Measurements from ENCODE around the gene UBXN2A.
"Not testable (repeated sequence)": the region's sequence is repeated elsewhere in the genome, so short reads cannot be mapped to it uniquely, and the experiment has no call there.

UBXN2A gene

DNA sequence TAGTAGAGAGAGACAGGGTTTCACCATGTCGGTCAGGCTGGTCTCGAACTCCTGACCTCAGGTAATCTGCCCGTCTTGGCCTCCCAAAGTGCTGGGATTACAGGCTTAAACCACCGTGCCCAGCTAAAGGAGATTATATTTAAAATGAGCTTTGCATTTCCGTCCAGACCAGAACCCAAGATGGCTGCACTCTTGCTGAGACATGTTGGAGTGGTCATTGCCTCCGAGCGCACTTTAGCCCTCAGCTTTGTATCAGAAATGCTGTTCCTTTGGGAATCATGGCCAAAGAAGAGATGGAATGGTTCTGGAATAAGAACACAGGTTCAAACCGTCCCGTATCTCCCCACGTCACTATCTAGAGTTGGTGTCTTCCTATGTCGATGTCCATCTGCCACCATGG, 3.4 kb downstream of the UBXN2A start:
- DNase-seq: no peak

DNA sequence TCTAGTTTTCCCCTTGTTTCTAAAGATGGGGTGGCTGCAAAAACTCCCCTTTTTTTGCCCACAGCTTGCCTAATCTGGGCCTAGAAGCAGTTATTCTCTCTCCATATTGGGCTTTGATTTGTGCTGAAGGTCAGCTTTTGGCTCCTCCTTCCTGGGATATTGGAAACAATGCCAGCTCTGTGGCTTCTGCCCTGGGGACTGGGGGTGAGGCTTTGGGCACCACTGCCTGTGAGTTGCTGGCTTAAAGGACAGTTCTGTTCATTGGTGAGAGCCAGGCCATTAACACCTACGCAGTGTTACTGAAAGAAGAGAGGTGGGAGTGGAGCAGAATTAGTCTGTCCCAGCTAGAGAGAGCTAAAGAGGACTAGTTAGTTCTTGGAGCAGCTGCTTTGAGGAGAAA, 4.3 kb downstream of the UBXN2A start:
- no peak for DNase-seq

GRCh38 chr2:23944976-23945375, 4.7 kb downstream of the UBXN2A start:
- DNase-seq: no peak

GRCh38 chr2:23947350-23947749, 7.1 kb downstream of the UBXN2A start:
- DNase-seq: no peak

- DNase-seq: not testable (repeated sequence)
Measured at GRCh38 chr2:23952558-23952957, 12.3 kb downstream of the UBXN2A start.

DNA sequence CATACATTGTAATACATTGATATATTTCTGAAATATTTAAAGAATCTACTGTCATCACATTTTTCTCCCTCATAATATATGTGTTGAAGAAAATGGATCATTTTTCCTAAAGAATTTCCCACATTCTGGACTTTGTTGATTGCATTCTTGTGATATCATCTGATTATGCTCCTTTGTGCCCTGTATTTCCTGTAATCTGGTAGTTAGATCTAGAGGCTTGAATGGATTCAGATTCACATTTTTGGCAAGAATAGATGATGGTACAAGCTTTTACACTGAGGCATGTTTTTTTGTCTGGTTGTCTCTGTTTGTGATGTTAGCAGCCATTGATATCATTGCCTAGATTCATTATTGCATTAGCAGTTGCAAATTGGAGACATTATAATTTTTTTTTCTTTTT, 13.4 kb downstream of the UBXN2A start:
- DNase-seq: no peak

DNA sequence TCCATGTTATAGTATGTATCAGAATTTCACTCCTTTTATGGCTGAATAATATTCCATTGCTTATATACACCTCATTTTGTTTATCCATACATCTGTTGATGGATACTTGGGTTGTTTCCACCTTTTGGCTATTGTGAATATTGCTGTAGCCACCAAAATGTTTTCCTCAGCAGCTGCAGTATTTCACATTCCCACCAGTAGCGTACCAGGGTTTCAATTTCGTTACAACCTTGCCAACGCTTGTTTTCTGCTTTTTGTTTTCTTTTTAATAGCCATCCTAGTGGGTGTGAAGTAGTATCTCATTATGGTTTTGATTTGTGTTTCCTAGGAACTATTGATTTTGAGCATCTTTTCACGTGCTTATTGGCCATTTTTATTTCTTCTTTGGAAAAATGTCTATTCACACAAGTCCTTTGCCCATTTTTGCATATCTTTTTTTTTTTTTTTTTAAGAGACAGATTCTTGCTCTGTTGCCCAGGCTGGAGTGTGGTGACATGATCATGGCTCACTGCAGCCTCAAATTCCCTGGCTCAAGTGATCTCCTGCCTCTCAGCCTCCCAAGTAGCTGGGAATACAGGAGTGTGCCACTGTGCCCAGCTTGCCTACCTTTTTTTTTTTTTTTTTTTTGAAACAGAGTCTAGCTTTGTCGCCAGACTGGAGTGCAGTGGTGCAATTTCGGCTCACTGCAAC, 14.2 kb downstream of the UBXN2A start:
- peak; percentile 6 for DNase-seq

DNA sequence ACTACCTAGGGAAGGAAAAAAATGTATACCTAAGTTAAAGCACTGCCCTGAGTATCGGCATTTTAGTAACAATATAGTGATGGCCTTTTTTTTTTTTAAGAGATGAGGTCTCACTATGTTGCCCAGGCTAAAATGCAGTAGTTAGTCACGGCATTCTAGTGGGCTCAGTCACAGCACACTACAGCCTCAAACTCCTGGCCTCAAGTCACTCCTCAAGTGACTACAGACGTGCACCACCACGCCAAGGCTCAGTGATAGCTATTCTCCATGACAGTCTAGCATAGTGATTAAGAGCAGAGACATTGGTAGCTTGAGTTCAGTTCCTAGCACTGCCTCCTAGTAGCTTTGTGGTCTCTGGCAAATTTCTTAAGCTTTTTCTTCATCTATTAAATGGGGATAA, 27.6 kb downstream of the UBXN2A start:
- no peak for DNase-seq

- DNase-seq: no peak
Measured at GRCh38 chr2:23976883-23977282, 36.6 kb downstream of the UBXN2A start.

DNA sequence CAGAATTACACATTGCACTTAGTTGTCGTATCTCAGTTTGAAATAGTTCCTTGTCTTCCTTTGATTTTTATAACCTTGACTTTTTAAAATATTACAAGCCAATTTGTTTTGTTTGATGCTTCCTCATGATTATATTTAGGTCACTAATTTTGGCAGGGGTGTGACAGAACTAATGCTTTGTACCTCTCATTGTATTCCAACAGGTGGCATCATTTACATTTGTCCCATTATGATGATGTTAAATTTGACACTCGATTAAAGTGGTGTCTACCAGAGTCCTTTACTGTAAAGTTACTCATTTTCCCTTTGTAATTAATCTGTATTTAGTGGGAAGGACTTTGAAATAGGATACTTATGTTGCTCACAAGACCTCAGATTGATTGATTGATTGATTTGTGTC, 48.1 kb downstream of the UBXN2A start:
- peak; percentile 54 for DNase-seq

GRCh38 chr2:23992931-23993330, 52.7 kb downstream of the UBXN2A start:
- no peak for DNase-seq

GRCh38 chr2:23993736-23994269, 53.5 kb downstream of the UBXN2A start:
- no peak for DNase-seq

- no peak for DNase-seq
Measured at GRCh38 chr2:23994567-23994966, 54.3 kb downstream of the UBXN2A start.

GRCh38 chr2:24007693-24008092, 67.4 kb downstream of the UBXN2A start:
- no peak for DNase-seq

GRCh38 chr2:24008672-24009366, 68.6 kb downstream of the UBXN2A start:
- DNase-seq: no peak

- no peak for DNase-seq
Measured at GRCh38 chr2:24009367-24009679, 69.1 kb downstream of the UBXN2A start.

DNA sequence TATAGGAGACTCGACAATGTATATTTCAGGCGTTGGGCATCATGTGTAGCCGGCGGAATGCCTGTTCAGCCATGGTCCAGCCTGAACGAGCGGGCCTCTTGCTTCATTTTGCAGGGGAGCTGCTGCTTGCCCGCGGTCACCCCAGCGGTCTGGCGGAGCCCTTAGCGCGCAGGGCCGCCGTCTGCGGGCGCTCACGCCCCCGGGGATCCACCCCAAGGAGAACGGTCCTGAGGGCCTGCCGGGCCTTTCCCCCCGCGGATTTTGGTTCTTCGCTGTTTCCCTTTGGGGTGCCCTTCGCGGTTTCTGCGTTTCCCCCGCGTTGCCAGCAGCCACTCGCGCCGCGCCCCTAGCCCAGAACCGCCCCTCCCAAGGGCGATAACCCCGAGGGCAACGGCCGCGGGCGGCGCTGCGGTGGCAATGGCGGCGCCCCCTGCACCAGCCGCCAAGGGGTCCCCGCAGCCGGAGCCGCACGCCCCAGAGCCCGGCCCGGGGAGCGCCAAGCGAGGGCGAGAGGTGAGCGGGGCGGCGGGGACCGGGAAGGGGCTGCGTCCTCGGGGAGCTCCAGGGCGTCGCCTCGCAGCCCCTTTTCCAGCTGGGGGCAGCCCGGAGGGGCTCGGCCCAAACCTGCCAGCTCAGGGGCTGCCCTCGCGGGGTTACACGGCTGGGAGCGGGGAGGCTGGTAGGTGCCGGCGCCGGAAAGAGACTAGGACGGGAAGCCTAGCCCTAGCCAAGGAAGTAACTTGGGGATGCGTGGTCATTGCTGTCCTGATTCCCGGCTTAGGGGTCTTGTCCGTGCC, 69.6 kb downstream of the UBXN2A start, which contains the start of gene MFSD2B:
Gene MFSD2B (plus strand): TSS at position 406 of the 797 bp plus-strand sequence. CDS start 12 bp downstream, at position 418.
- no peak for DNase-seq

DNA sequence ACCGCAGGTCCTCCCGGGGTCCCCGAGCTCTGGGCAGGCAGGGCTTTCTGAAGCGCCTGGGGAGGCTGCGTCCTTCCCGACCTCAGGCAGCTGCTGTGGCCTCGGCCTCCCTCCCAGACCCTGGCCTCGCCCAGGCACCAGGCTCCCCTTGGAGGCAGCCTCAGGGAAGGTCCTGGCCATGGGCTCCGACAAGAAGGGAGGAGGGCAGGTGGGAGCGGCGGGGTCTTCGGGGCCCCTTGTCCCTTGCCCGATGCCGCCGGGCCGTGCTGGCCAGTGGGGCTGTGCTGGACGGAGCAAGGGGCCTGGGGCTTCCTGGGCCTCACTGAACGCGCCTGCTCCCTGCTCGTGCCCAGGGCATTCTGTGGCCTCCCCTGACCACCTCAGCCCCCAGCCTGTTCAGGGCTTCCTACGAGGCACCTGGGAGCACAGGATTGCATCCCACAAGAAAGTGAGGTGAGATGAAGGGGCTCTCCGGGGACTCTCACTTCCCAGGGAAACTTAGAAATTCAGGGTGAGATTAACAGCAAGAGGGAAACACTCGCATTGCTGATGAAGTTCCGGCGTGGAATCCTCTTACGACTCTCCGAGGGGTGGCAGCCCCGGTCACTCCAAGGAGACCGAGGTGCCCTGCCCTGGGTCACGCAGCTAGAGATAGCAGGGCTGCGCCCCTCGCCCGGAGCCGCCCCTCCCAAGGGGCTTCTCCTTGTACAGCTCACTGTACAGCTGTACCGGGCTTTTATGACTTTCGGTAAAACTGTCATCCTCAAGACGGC, 70.4 kb downstream of the UBXN2A start:
- DNase-seq: no peak

DNA sequence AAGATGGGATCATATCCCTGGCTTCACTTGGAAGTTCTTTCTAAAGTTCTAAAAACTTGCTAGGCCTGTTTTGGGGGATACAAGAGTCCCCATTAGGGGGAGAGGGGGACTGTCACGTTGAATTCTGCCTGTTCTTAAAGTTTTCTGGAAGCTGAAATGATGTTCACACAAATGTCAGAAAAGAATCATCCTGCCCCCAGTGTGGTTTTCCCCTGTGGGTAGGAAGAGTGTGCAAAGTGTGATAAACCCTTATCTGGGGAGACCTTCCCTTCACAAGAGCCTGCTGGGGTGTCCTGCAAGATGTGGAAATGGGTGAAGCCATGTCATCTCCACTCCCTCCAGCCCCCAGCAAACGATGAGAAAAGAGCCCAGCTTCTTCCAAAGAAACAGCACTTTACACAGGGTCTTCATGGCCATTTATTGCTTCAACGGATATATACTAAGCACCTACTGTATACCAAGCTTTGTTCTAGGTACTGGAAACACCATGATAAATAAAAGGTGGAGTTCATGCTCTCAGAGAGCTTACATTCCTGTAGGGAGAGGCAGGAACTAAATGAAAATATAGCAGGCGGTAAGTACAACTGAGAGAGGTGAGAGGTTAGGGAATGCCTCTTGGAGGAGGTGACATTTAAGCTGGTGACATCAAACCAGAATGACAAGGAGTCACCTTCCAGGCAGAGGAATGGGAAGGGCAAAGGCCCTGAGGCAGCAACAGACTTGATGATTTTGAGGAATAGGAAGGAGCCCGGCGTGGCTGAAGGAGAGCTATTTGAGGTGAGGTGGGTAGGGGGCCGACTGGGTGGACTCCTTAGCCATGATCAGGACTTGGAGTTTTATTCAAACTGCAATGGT, 71.2 kb downstream of the UBXN2A start:
- DNase-seq: no peak

DNA sequence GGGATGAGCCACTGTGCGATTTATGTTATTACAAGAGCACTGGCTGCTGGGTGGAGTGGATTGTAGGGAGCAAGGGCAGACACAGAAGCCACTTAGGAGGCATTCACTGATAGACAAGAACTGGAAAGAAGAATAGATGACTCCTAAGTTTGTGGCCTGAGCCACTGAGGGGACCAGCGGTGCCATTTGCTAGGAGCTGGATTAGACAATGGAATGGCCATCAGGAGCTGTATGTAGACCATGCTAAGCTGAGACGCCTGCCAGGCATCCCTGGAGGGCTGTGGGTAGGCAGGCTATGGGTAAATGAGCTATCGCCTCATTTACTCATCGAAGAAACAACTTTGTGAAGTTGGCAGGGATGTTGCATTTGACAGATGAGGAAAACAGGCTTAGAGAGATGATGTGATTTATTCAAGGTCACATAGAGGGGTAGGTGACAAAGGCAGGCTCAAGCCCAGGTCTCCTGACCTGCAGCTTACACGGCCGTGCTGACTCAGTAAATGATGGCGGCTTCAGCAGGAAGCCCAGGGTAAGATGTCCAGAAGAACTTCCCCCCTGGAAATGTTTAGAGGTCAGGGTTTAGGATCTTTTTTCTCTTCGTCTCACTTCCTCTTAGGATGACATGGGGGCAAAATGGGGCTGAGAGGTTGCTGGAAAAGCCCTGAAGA, 72.4 kb downstream of the UBXN2A start:
- DNase-seq: no peak

- not testable (repeated sequence) for DNase-seq
Measured at GRCh38 chr2:24014902-24015301, 74.6 kb downstream of the UBXN2A start.
